ENCODE results near the gene KRTAP10-6.

- TF ChIP-seq CTCF (conservative IDR thresholded peaks at IDR 0.05; ENCODE audit: low read length) = no peak
- no peak for TF ChIP-seq EZH2phosphoT487 (IDR thresholded peaks at IDR 0.05; ENCODE audit: borderline replicate concordance)
These were observed 33.5 kb upstream of the KRTAP10-6 start for GRCh38 chr21:44625756-44626155.

All from Loucy (cell line).